Panc1 (cell line): Measurements from ENCODE around the gene KAT6B. TPM values are rescaled to one million over a fixed set of nuclear protein-coding genes. Genes with fewer than 3 reads are reported as not detected.

ENCODE experiments used
- ATAC-seq: fragments of 200-7000 bp; cut with Tn5 transposase; 2 replicates; pipeline ENCODE4 v1.9.1; 2020; ENCODE audit warnings: mild to moderate bottlenecking, moderate library complexity
- BruUV-seq: library from RNA; stranded (reverse); fragments of 400-500 nt; replicated peaks from 2 replicates; lab custom pipeline; 2021; lab: Mats Ljungman, UMichigan
- CTCF ChIA-PET: fragments of 300-600 bp; sonication (Branson Sonifier 250); formaldehyde crosslinking; loops from one replicate; lab custom pipeline; 2022; ENCODE audit warnings: antibody characterized with exemption; lab: Charles Lee
- POLR2A ChIA-PET: fragments of 300-600 bp; sonication (Branson Sonifier 250); formaldehyde crosslinking; loops from one replicate; lab custom pipeline; 2022; ENCODE audit warnings: antibody characterized with exemption; lab: Charles Lee
- DNase-seq: peaks from one replicate; pipeline ENCODE4 v3.0.0-alpha.2; 2010; ENCODE audit warnings: low read depth, low spot score
- H3K27ac ChIP-seq: 2 replicates; pipeline ENCODE4 v1.5.1; 2011; ENCODE audit warnings: mild to moderate bottlenecking, low read length, inconsistent platforms
- H3K27me3 ChIP-seq: fragments of 200-500 bp; sonication (Bioruptor generic); 2 replicates; pipeline ENCODE4 v1.6.0; 2014; ENCODE audit warnings: low read length, inconsistent platforms; ENCODE audit not compliant: control insufficient read depth, insufficient read depth
- H3K36me3 ChIP-seq: fragments of 200-500 bp; sonication (Bioruptor generic); 2 replicates; pipeline ENCODE4 v1.5.1; 2014; ENCODE audit warnings: inconsistent platforms, mild to moderate bottlenecking, low read length, moderate library complexity; ENCODE audit not compliant: control insufficient read depth, insufficient read depth
- H3K4me1 ChIP-seq: 2 replicates; pipeline ENCODE4 v1.5.1; 2011; ENCODE audit warnings: inconsistent platforms, mild to moderate bottlenecking, low read length, moderate library complexity; ENCODE audit not compliant: control insufficient read depth, insufficient read depth
- H3K4me3 ChIP-seq, 2 experiments: 2 replicates each; pipeline ENCODE4 v1.5.1; 2011 to 2012; ENCODE audit warnings: low read depth in 2 of 2, low read length in 2 of 2, mild to moderate bottlenecking in 2 of 2, inconsistent platforms in 1 of 2, moderate library complexity in 1 of 2
- H3K9me3 ChIP-seq: fragments of 200-500 bp; sonication (Bioruptor generic); 2 replicates; pipeline ENCODE4 v1.5.1; 2014; ENCODE audit warnings: low read depth, mild to moderate bottlenecking, inconsistent platforms, low read length, moderate library complexity; ENCODE audit not compliant: control insufficient read depth, insufficient read depth
- POLR2AphosphoS5 ChIP-seq: IDR thresholded peaks from 2 replicates; pipeline ENCODE4 v1.6.1; 2012; ENCODE audit warnings: mild to moderate bottlenecking, low read depth, low read length, moderate library complexity
- REST ChIP-seq, 2 experiments: IDR thresholded peaks; 2 replicates each; pipeline ENCODE4 v1.6.1; 2011 to 2012; ENCODE audit warnings: low read depth in 2 of 2, control low read depth in 1 of 2, low read length in 1 of 2, mild to moderate bottlenecking in 1 of 2, moderate library complexity in 1 of 2; ENCODE audit not compliant: insufficient read depth in 1 of 2
- SIN3A ChIP-seq: IDR thresholded peaks from 2 replicates; pipeline ENCODE4 v1.6.1; 2012; ENCODE audit warnings: low read depth, mild to moderate bottlenecking, low read length, moderate library complexity, borderline replicate concordance; ENCODE audit not compliant: insufficient read depth
- TCF7L2 ChIP-seq: IDR thresholded peaks from 2 replicates; pipeline ENCODE4 v1.6.1; 2011; ENCODE audit warnings: mild to moderate bottlenecking, low read depth, low read length, inconsistent platforms
- in situ Hi-C: cut with HindIII; loops from 2 replicates; pipeline ENCODE4 v1.10.0; 2016; ENCODE audit warnings: low sequenced_read_pairs, low pct_unique_long_range_greater_than_20kb
- intact Hi-C: fragments of 100-400 bp; cut with micrococcal nuclease; formaldehyde crosslinking; loops from one replicate; pipeline ENCODE4 v1.10.0; 2022; ENCODE audit not compliant: unreplicated experiment
- total RNA-seq: library from RNA; stranded (reverse); gene quantifications from one replicate; pipeline ENCODE4 v1.2.1, GENCODE V29; 2021; ENCODE audit not compliant: unreplicated experiment
- TF ChIP-seq, protein P1 (sequence below): fragments of 450-650 bp; IDR thresholded peaks from 2 replicates; pipeline ENCODE4 v1.5.1; 2017; ENCODE audit warnings: mild to moderate bottlenecking

The KAT6B gene
- total RNA-seq, 1 experiment from 2014 or later: 31.1 TPM

DNA sequence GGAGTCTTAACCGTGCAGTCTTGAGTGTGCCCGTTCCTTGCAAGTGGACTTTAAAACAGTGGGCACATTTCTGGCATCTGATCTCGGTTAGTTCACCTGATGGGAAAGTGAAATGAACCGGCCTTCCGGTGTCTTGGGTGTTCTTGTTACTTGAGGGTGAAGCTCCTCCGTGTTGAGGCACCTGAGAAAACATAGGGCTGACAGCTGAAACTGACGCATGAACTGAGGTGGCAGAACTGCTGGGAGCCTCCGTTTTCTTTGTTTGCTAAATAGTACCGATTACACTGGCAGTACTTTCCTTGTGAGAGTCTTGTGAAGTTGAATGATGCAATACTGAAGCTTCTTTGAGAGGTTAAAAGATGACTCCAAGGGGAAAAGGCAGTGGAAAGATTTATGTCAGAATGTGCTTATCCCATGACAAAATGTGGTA lies 222.3 kb downstream of the KAT6B start:
- CTCF ChIA-PET: no interaction called here
- no peak overlapping the region for H3K4me3 ChIP-seq
- TF ChIP-seq, protein P1, sequence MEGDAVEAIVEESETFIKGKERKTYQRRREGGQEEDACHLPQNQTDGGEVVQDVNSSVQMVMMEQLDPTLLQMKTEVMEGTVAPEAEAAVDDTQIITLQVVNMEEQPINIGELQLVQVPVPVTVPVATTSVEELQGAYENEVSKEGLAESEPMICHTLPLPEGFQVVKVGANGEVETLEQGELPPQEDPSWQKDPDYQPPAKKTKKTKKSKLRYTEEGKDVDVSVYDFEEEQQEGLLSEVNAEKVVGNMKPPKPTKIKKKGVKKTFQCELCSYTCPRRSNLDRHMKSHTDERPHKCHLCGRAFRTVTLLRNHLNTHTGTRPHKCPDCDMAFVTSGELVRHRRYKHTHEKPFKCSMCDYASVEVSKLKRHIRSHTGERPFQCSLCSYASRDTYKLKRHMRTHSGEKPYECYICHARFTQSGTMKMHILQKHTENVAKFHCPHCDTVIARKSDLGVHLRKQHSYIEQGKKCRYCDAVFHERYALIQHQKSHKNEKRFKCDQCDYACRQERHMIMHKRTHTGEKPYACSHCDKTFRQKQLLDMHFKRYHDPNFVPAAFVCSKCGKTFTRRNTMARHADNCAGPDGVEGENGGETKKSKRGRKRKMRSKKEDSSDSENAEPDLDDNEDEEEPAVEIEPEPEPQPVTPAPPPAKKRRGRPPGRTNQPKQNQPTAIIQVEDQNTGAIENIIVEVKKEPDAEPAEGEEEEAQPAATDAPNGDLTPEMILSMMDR: no peak
- TF ChIP-seq REST (IDR thresholded peaks at IDR 0.05; ENCODE audit: insufficient read depth in 1 of 2, low read depth in 2 of 2, low read length in 1 of 2): no peak
- TF ChIP-seq POLR2AphosphoS5: no peak
- TF ChIP-seq TCF7L2: no peak
- no peak for TF ChIP-seq SIN3A
- POLR2A ChIA-PET: no interaction called here
- in situ Hi-C loops: no loop called here
- intact Hi-C loops: no loop called here
- no peaks in the 10 kb centered on the region for H3K9me3 ChIP-seq
- DNase-seq (no peak), ATAC-seq (no peak)
- H3K36me3 ChIP-seq: no peaks in the 10 kb centered on the region
- no peak overlapping the region; the same call in 1 of the 2 replicates for H3K27ac ChIP-seq
- BruUV-seq: no TSS peak
- no peaks in the 10 kb centered on the region for H3K27me3 ChIP-seq
- no peaks in the 10 kb centered on the region for H3K4me1 ChIP-seq

DNA sequence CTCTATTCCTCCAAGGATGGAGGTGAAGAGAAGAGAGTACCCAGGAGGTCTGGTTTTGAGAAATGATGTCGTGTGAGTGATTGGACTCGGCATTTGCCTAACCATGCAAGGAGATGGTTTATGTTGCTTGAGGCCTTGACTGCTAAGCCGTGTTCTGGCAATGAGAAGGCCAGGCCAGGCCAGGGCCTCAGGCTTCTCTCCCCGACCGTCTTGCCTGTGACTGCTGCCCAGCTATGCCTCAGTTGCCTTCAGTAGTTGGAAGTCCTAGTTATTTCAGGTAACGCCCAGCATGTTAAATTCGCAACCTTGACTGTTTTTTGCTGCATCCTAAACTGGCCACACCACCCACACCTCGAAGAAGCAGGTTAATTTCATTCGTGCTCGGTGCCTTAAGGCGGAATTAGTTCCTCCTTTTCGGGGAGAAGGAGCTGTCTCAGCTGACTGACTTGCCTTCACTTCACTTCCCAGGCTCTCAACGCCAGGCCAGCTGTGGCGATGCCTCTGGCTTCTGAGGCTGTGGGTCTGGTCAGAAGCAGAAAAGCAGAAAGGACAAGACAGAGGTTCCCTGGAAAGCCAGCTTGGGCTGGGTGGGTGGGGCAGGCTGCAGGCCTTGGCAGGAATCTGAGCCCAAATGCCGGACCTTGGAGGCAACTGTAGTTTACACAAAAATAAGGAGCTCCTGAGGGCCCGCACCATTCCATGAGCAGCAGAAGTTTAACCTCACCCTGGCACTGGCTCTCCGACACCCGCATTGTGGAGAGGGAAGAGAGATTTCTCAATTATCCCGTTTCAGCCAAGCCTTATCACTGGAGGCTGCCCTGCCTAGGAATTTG lies 223.1 kb downstream of the KAT6B start:
- H3K36me3 ChIP-seq: no peaks in the 10 kb centered on the region
- ATAC-seq: no peak
- no peak overlapping the region for H3K4me3 ChIP-seq
- ChIA-PET POLR2A (no interaction called here), CTCF (no interaction called here)
- intact Hi-C loops (no loop called here), in situ Hi-C loops (no loop called here)
- H3K4me1 ChIP-seq: no peaks in the 10 kb centered on the region
- no peak overlapping the region; the same call in 1 of the 2 replicates for H3K27ac ChIP-seq
- no TSS peak for BruUV-seq
- H3K27me3 ChIP-seq: no peaks in the 10 kb centered on the region
- no peaks in the 10 kb centered on the region for H3K9me3 ChIP-seq
- no peak for DNase-seq
- TF ChIP-seq POLR2AphosphoS5: no peak
- no peak for TF ChIP-seq TCF7L2
- no peak for TF ChIP-seq REST (IDR thresholded peaks at IDR 0.05; ENCODE audit: insufficient read depth in 1 of 2, low read depth in 2 of 2, low read length in 1 of 2)
- TF ChIP-seq, protein P1: no peak
- no peak for TF ChIP-seq SIN3A
